T-helper 1 cell (primary cell): ENCODE data around the gene GABRD.

Experiments used
- DNase-seq, 5 donors: peaks; one replicate each; pipeline ENCODE4 v3.0.0-alpha.2; 2012 to 2020

GABRD gene

GRCh38 chr1:2019571-2020309 is 595 bp downstream of the GABRD start:
- DNase-seq = no peak

GRCh38 chr1:2020310-2020655 is 1.1 kb downstream of the GABRD start:
- DNase-seq = no peak

- DNase-seq = no peak
Observed at GRCh38 chr1:2021550-2021949, 2.4 kb downstream of the GABRD start.

GRCh38 chr1:2022063-2022770 is 3.1 kb downstream of the GABRD start:
- no peak for DNase-seq

- DNase-seq = no peak
Observed at GRCh38 chr1:2023187-2023586, 4.0 kb downstream of the GABRD start.

GRCh38 chr1:2024451-2024850 is 5.3 kb downstream of the GABRD start:
- no peak for DNase-seq

GRCh38 chr1:2024887-2025286 is 5.7 kb downstream of the GABRD start:
- no peak for DNase-seq

- no peak for DNase-seq
Observed at GRCh38 chr1:2025491-2025981, 6.4 kb downstream of the GABRD start.

- DNase-seq = no peak
Observed at GRCh38 chr1:2027961-2028583, 8.9 kb downstream of the GABRD start.

- DNase-seq = no peak
Observed at GRCh38 chr1:2028870-2029560, 9.9 kb downstream of the GABRD start.

- no peak for DNase-seq
Observed at GRCh38 chr1:2029561-2029960, 10.4 kb downstream of the GABRD start.

- no peak for DNase-seq
Observed at GRCh38 chr1:2030076-2030871, 11.1 kb downstream of the GABRD start.

GRCh38 chr1:2031546-2032540 is 12.7 kb downstream of the GABRD start:
- no peak for DNase-seq

- DNase-seq = no peak
Observed at GRCh38 chr1:2032737-2033136, 13.6 kb downstream of the GABRD start.

- no peak for DNase-seq
Observed at GRCh38 chr1:2033165-2033564, 14.0 kb downstream of the GABRD start.

- no peak for DNase-seq
Observed at GRCh38 chr1:2036287-2036686, 17.1 kb downstream of the GABRD start.

GRCh38 chr1:2037314-2037979 is 18.3 kb downstream of the GABRD start:
- DNase-seq = no peak

GRCh38 chr1:2038229-2038628 is 19.1 kb downstream of the GABRD start:
- DNase-seq = no peak

GRCh38 chr1:2039251-2039650 is 20.1 kb downstream of the GABRD start:
- no peak for DNase-seq

- DNase-seq = no peak
Observed at GRCh38 chr1:2041305-2041704, 22.2 kb downstream of the GABRD start.

- no peak for DNase-seq
Observed at GRCh38 chr1:2041887-2042286, 22.7 kb downstream of the GABRD start.
